Endothelial cell of umbilical vein (primary cell): ENCODE results near the gene GDF3. TPM values are rescaled to one million over a fixed set of nuclear protein-coding genes. Genes with fewer than 3 reads are reported as not detected.

Experiments used
- BruUV-seq: library from RNA; stranded (reverse); fragments of 400-500 nt; replicated peaks from 2 replicates; lab custom pipeline; 2021; lab: Mats Ljungman, UMichigan
- CTCF ChIA-PET: fragments of 300-600, 350-600 bp; sonication (Branson Sonifier 250); formaldehyde crosslinking; loops from one replicate; lab custom pipeline; 2021; ENCODE audit warnings: antibody characterized with exemption, inconsistent platforms; lab: Charles Lee
- POLR2A ChIA-PET: fragments of 300-600, 350-600 bp; sonication (Branson Sonifier 250); formaldehyde crosslinking; loops from one replicate; lab custom pipeline; 2021; ENCODE audit warnings: antibody characterized with exemption, inconsistent platforms; lab: Charles Lee
- DNase-seq: peaks from one replicate; pipeline ENCODE4 v3.0.0-alpha.2; 2011; ENCODE audit warnings: low read depth, low spot score
- FAIRE-seq: peaks from 2 replicates; lab custom pipeline; 2011; peaks lifted over from hg19 to GRCh38; lab: Jason Lieb, UNC
- H2AFZ ChIP-seq: 2 replicates; pipeline ENCODE4 v1.6.0; 2012; ENCODE audit warnings: low read depth, low read length, control low read depth, inconsistent platforms
- H3K27ac ChIP-seq: 2 replicates; pipeline ENCODE4 v1.5.1; 2011; ENCODE audit warnings: low read depth, mild to moderate bottlenecking, control low read depth, low read length, moderate library complexity; ENCODE audit not compliant: insufficient read depth
- H3K27me3 ChIP-seq, 2 experiments: 2 replicates each; pipeline versions ENCODE4 v1.6.0 to v1.6.1; 2011; ENCODE audit warnings: low read length in 2 of 2, mixed read lengths in 1 of 2; ENCODE audit not compliant: control insufficient read depth in 2 of 2, insufficient read depth in 2 of 2
- H3K36me3 ChIP-seq, 2 experiments: 2 replicates in 1 of 2; 3 replicates in 1 of 2; pipeline ENCODE4 v1.5.1; 2011; ENCODE audit warnings: low read length in 2 of 2, mild to moderate bottlenecking in 1 of 2, moderate library complexity in 1 of 2; ENCODE audit not compliant: control insufficient read depth in 2 of 2, insufficient read depth in 2 of 2; ENCODE audit errors: extremely low read depth in 1 of 2
- H3K4me1 ChIP-seq: 3 replicates; pipeline ENCODE4 v1.5.1; 2011; ENCODE audit warnings: mild to moderate bottlenecking, low read length; ENCODE audit not compliant: control insufficient read depth, insufficient read depth; ENCODE audit errors: extremely low read depth
- H3K4me2 ChIP-seq: 2 replicates; pipeline ENCODE4 v1.6.1; 2011; ENCODE audit warnings: low read length, control low read depth, mixed read lengths; ENCODE audit not compliant: insufficient read depth
- H3K4me3 ChIP-seq, 3 experiments: fragments of 200-600 bp in 1 of 3; sonication (generic), shearing (Covaris generic) in 1 of 3; replicated peaks in 1 of 3; 2 replicates each; pipeline ENCODE4 v1.5.1; 2011 to 2016; ENCODE audit warnings: control low read depth in 3 of 3, low read length in 3 of 3, mild to moderate bottlenecking in 2 of 3, inconsistent platforms in 1 of 3, low read depth in 1 of 3, moderate library complexity in 1 of 3; ENCODE audit not compliant: insufficient read depth in 1 of 3
- H3K79me2 ChIP-seq: 2 replicates; pipeline ENCODE4 v1.6.0; 2012; ENCODE audit warnings: low read length, inconsistent platforms; ENCODE audit not compliant: control insufficient read depth, insufficient read depth
- H3K9ac ChIP-seq: replicated peaks from 2 replicates; pipeline ENCODE3; 2011; ENCODE audit warnings: low read length, control low read depth; ENCODE audit not compliant: insufficient read depth; ENCODE audit errors: extremely low read depth
- H3K9me1 ChIP-seq: replicated peaks from 3 replicates; pipeline ENCODE4 v1.6.0; 2011; ENCODE audit warnings: mild to moderate bottlenecking, low read length; ENCODE audit not compliant: control insufficient read depth, insufficient read depth; ENCODE audit errors: extremely low read depth
- H3K9me3 ChIP-seq: replicated peaks from 2 replicates; pipeline ENCODE4 v1.5.1; 2012; ENCODE audit warnings: low read length, inconsistent platforms; ENCODE audit not compliant: control insufficient read depth, insufficient read depth
- H4K20me1 ChIP-seq: replicated peaks from 2 replicates; pipeline ENCODE3; 2011; ENCODE audit warnings: mild to moderate bottlenecking, low read length; ENCODE audit not compliant: control insufficient read depth, insufficient read depth; ENCODE audit errors: extremely low read depth
- EZH2 ChIP-seq: IDR thresholded peaks from 2 replicates; pipeline ENCODE4 v1.6.1; 2012; ENCODE audit warnings: borderline replicate concordance, low read depth, mild to moderate bottlenecking, moderate library complexity, low read length, inconsistent platforms; ENCODE audit not compliant: severe bottlenecking
- FOS ChIP-seq: IDR thresholded peaks from 2 replicates; pipeline ENCODE4 v1.6.1; 2011; ENCODE audit warnings: mild to moderate bottlenecking, low read length, moderate library complexity, borderline replicate concordance; ENCODE audit not compliant: insufficient read depth
- GATA2 ChIP-seq: IDR thresholded peaks from 2 replicates; pipeline ENCODE4 v1.7.0; 2011; ENCODE audit warnings: low read depth, mild to moderate bottlenecking, moderate library complexity, mixed read lengths, low read length; ENCODE audit not compliant: insufficient read length, insufficient read depth
- JUN ChIP-seq: IDR thresholded peaks from 2 replicates; pipeline ENCODE4 v1.6.1; 2011; ENCODE audit warnings: borderline replicate concordance, low read depth; ENCODE audit not compliant: insufficient read length, insufficient read depth
- MYC ChIP-seq: IDR thresholded peaks from one replicate; pipeline ENCODE4 v1.6.1; 2011; ENCODE audit warnings: mild to moderate bottlenecking, low read depth, low read length
- POLR2A ChIP-seq: IDR thresholded peaks from 2 replicates; pipeline ENCODE4 v1.6.1; 2012; ENCODE audit warnings: low read depth, mild to moderate bottlenecking, control low read depth, low read length
- POLR2AphosphoS5 ChIP-seq: IDR thresholded peaks from 2 replicates; pipeline ENCODE4 v1.6.1; 2012; ENCODE audit warnings: low read depth, mild to moderate bottlenecking, control low read depth, low read length, moderate library complexity; ENCODE audit not compliant: insufficient read depth
- dilution Hi-C: fragments of 300-500 bp; cut with MboI; formaldehyde crosslinking; loops from one replicate; pipeline ENCODE4 v1.15.0; 2019; ENCODE audit warnings: low sequenced_read_pairs; ENCODE audit not compliant: extremely low pct_ligation_motif_present
- intact Hi-C: fragments of 100-400 bp; cut with micrococcal nuclease; formaldehyde crosslinking; loops from one replicate; pipeline ENCODE4 v1.10.0; 2022
- polyA plus RNA-seq, 4 experiments: library from polyadenylated mRNA; depleted of rRNA in 3 of 4; stranded (reverse) in 3 of 4; unstranded in 1 of 4; fragments of >200 nt; gene quantifications; 2 replicates each; pipeline versions ENCODE4 v1.2.1 to v1.2.3, GENCODE V29; 2011 to 2012; ENCODE audit warnings: missing spikeins in 1 of 4
- total RNA-seq: library from RNA; stranded (reverse); gene quantifications from 2 replicates; pipeline ENCODE4 v1.2.3, GENCODE V29; 2021
- TF ChIP-seq, protein P1 (sequence below), 2 donors: IDR thresholded peaks; 1 replicate in 1 of 2; 2 replicates in 1 of 2; pipeline ENCODE4 v1.5.1; 2011; ENCODE audit warnings: low read length in 2 of 2, mild to moderate bottlenecking in 2 of 2, moderate library complexity in 2 of 2, control low read depth in 1 of 2, inconsistent platforms in 1 of 2, low read depth in 1 of 2; ENCODE audit not compliant: insufficient read depth in 1 of 2; ENCODE audit errors: extremely low read depth in 1 of 2
- TF ChIP-seq, protein P2 (sequence below): IDR thresholded peaks from 2 replicates; pipeline ENCODE4 v1.6.1; 2011; ENCODE audit not compliant: insufficient read depth, insufficient read length

Gene GDF3
- total and polyA plus RNA-seq, 2 donors (not counting 3 experiments of a cell fraction or from before 2014, with no cell fraction given), result 3.1 to 5.0 TPM

DNA sequence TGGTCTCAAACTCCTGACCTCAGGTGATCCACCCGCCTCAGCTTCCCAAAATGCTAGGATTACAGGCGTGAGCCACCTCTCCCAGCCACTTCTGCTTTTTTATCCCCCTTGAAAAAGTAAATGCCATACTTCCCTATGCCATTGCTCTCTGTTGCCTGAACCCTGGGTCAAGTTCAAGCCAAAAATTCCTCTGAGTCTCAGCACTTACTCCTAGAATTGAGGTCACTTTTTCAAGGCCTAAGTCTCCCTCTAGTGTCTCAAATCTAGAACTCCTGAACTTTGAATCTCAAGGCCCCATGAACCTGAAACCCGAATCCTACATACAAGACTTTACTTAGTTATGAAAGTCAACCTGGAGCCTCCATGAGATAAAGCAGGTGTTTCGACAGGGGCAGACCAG is 28.4 kb downstream of the GDF3 start:
- ChIA-PET CTCF (interaction anchor here (0.7 to 1.4 kb wide), 2 partner anchors 9 to 142 kb away, joined by 3 read pairs; no protein-coding TSS in a partner anchor), POLR2A (no interaction called here)
- H3K9me3 ChIP-seq, result no peaks in the 10 kb centered on the region
- H3K4me3 ChIP-seq, result no peak overlapping the region
- no peak for DNase-seq
- no peaks in the 10 kb centered on the region for H3K27me3 ChIP-seq
- no TSS peak for BruUV-seq
- no peaks in the 10 kb centered on the region for H3K36me3 ChIP-seq
- H3K9ac ChIP-seq, result no peak overlapping the region
- FAIRE-seq, result no peak
- H3K9me1 ChIP-seq, result no peaks in the 10 kb centered on the region
- H2AFZ ChIP-seq, result no peak overlapping the region
- no peaks in the 10 kb centered on the region for H4K20me1 ChIP-seq
- H3K79me2 ChIP-seq, result no peaks in the 10 kb centered on the region
- intact Hi-C loops, result no loop called here
- TF ChIP-seq JUN, result no peak
- no peak for TF ChIP-seq MYC
- TF ChIP-seq, protein P1, sequence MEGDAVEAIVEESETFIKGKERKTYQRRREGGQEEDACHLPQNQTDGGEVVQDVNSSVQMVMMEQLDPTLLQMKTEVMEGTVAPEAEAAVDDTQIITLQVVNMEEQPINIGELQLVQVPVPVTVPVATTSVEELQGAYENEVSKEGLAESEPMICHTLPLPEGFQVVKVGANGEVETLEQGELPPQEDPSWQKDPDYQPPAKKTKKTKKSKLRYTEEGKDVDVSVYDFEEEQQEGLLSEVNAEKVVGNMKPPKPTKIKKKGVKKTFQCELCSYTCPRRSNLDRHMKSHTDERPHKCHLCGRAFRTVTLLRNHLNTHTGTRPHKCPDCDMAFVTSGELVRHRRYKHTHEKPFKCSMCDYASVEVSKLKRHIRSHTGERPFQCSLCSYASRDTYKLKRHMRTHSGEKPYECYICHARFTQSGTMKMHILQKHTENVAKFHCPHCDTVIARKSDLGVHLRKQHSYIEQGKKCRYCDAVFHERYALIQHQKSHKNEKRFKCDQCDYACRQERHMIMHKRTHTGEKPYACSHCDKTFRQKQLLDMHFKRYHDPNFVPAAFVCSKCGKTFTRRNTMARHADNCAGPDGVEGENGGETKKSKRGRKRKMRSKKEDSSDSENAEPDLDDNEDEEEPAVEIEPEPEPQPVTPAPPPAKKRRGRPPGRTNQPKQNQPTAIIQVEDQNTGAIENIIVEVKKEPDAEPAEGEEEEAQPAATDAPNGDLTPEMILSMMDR (IDR thresholded peaks at IDR 0.05; ENCODE audit: extremely low read depth in 1 of 2, insufficient read depth in 1 of 2, low read depth in 1 of 2, low read length in 2 of 2), result peak in 1 of 2 donors; percentile 14
- dilution Hi-C loops, result no loop called here
- H3K4me2 ChIP-seq, result no peak overlapping the region
- H3K27ac ChIP-seq, result no peak overlapping the region
- H3K4me1 ChIP-seq, result no peaks in the 10 kb centered on the region

DNA sequence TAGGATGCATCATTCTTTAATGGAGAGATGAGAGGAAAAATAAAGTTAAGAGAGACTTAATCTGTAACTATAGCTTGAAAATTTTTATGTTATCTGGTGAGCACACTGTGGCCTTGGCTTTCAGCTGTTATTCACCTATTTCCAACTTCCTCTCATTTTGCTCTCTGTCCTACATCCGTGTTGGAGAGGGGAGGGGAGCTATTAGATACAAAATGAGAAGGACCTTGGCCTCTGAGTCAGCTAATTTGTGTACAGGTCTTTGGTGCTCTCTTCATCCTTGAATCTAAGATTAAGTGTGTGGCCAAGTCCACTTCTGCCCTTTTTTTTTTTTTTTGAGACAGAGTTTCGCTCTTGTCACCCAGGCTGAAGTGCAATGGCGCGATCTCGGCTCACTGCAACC is 29.0 kb downstream of the GDF3 start:
- no peak for TF ChIP-seq JUN
- TF ChIP-seq, protein P1 (IDR thresholded peaks at IDR 0.05; ENCODE audit: extremely low read depth in 1 of 2, insufficient read depth in 1 of 2, low read depth in 1 of 2, low read length in 2 of 2), result no peak
- TF ChIP-seq, protein P2, sequence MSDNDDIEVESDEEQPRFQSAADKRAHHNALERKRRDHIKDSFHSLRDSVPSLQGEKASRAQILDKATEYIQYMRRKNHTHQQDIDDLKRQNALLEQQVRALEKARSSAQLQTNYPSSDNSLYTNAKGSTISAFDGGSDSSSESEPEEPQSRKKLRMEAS, result no peak
- TF ChIP-seq MYC, result no peak
- TF ChIP-seq POLR2AphosphoS5, result no peak
- no peak for TF ChIP-seq FOS
- no peak for TF ChIP-seq POLR2A
- no peak for TF ChIP-seq GATA2
- no peak for TF ChIP-seq EZH2
- DNase-seq (no peak), FAIRE-seq (no peak)
- no TSS peak for BruUV-seq
- H3K36me3 ChIP-seq, result no peaks in the 10 kb centered on the region
- H3K79me2 ChIP-seq, result no peaks in the 10 kb centered on the region
- no peak overlapping the region for H3K27ac ChIP-seq
- H3K27me3 ChIP-seq, result no peaks in the 10 kb centered on the region
- intact Hi-C loops, result no loop called here
- no peak overlapping the region for H2AFZ ChIP-seq
- POLR2A ChIA-PET, result no interaction called here
- H3K9me1 ChIP-seq, result no peaks in the 10 kb centered on the region
- H3K9me3 ChIP-seq, result no peaks in the 10 kb centered on the region
- H3K4me2 ChIP-seq, result no peak overlapping the region
- H3K4me3 ChIP-seq, result no peak overlapping the region
- dilution Hi-C loops, result no loop called here
- no peak overlapping the region for H3K9ac ChIP-seq
- H3K4me1 ChIP-seq, result no peaks in the 10 kb centered on the region
- no peaks in the 10 kb centered on the region for H4K20me1 ChIP-seq
- CTCF ChIA-PET, result interaction anchor here (0.7 to 1.4 kb wide), 2 partner anchors 10 to 142 kb away, joined by 3 read pairs; no protein-coding TSS in a partner anchor
